Measurements from ENCODE around the gene RPL32. TPM values are rescaled to one million over a fixed set of nuclear protein-coding genes. Genes with fewer than 3 reads are reported as not detected.
"Not testable (repeated sequence)": the region's sequence is repeated elsewhere in the genome, so short reads cannot be mapped to it uniquely, and the experiment has no call there.

RPL32 gene
- total and polyA plus RNA-seq, 7 donors = 920 to 3,640 (median 1,772) TPM

DNA sequence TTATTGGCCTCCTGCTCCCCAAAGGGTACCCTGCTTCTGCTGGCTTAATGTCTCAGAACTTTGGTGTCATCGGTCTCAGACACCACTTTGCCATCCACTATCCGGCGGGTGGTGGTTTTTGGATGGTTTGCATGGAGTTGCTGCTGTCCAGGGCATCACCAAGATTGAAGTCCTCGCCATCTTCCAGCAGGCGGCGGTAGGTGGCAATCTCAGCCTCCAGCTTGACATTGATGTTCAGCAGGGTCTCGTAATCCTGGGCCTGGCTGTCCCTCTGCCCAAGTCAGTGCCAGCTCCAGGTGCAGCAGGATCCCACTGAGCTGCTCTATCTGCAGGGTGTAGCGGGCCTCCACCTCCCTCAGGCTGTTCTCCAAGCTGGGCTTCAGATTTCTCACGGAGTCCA, 54.0 kb downstream of the RPL32 start:
- TF ChIP-seq, protein P1, sequence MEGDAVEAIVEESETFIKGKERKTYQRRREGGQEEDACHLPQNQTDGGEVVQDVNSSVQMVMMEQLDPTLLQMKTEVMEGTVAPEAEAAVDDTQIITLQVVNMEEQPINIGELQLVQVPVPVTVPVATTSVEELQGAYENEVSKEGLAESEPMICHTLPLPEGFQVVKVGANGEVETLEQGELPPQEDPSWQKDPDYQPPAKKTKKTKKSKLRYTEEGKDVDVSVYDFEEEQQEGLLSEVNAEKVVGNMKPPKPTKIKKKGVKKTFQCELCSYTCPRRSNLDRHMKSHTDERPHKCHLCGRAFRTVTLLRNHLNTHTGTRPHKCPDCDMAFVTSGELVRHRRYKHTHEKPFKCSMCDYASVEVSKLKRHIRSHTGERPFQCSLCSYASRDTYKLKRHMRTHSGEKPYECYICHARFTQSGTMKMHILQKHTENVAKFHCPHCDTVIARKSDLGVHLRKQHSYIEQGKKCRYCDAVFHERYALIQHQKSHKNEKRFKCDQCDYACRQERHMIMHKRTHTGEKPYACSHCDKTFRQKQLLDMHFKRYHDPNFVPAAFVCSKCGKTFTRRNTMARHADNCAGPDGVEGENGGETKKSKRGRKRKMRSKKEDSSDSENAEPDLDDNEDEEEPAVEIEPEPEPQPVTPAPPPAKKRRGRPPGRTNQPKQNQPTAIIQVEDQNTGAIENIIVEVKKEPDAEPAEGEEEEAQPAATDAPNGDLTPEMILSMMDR (IDR thresholded peaks at IDR 0.05) = peak in 2 of 4 experiments; percentile 34 to 45
- peak in 2 of 4 donors; percentile 63 to 79 for TF ChIP-seq POLR2AphosphoS5 (IDR thresholded peaks at IDR 0.05)
- 55 to 70% methylated on average over 9 of the region's 9 CpGs for WGBS, 2 donors
- H3K27me3 ChIP-seq; H3K27ac ChIP-seq; H3K9me3 ChIP-seq; H3K36me3 ChIP-seq; intact Hi-C loops (cut with DNase I); H3K4me1 ChIP-seq; H3K4me3 ChIP-seq: not testable (repeated sequence)
- peak; percentile 83 for DNase-seq

DNA sequence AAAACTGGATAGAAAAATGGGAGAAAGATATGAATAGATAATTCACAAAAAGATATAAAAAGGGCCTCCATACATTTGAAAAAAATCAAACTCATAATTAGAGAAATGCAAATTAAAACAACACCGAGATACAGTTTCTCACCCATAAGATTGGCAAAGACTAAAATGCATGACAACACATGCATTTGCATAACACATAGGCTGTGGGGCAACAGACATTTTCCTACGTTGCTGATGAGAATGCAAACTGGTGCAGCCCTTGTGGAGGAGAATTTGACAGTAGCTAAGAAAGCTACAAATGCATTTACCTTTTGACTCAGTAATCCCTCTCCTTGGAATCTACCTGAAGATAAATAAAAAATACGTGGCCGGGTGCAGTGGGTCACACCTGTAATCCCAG, 56.3 kb downstream of the RPL32 start:
- H3K9me3 ChIP-seq = no peaks in the 10 kb centered on the region
- H3K36me3 ChIP-seq = no peaks in the 10 kb centered on the region
- H3K4me3 ChIP-seq = no peak overlapping the region
- H3K27me3 ChIP-seq = no peaks in the 10 kb centered on the region
- DNase-seq = no peak
- H3K4me1 ChIP-seq = peaks cover 0 to 5% (median 0%) of the 10 kb centered on the region in 4 donors
- intact Hi-C loops (cut with DNase I) = no loop called here
- TF ChIP-seq, protein P1 (IDR thresholded peaks at IDR 0.05) = no peak
- TF ChIP-seq POLR2A (IDR thresholded peaks at IDR 0.05) (no peak), EP300 (IDR thresholded peaks at IDR 0.05) (no peak), POLR2AphosphoS5 (IDR thresholded peaks at IDR 0.05) (no peak)
- 53 to 67% methylated on average over 4 of the region's 4 CpGs for WGBS, 2 donors
- H3K27ac ChIP-seq = no peak overlapping the region

Small RNA genes within 50 kb of the gene (small RNA-seq; reads per million reads assigned to genes)
- gene AC034198.1 = 0 reads per million in 3 donors

Other genes with a start within 250 kb of the RPL32 start
- gene RAF1, start 177.4 kb downstream of the RPL32 start, total RNA-seq = 100 to 1,000 TPM in 1 of 4 donors, 10 to 100 TPM in 3; 83.8 to 101 (median 95.1) TPM
- gene RAF1, start 177.4 kb downstream of the RPL32 start, polyA plus RNA-seq = 10 to 100 TPM; 45.0 to 62.0 (median 56.0) TPM
- gene TMEM40, start 82.3 kb downstream of the RPL32 start, total RNA-seq = not detected
- gene TMEM40, start 82.3 kb downstream of the RPL32 start, polyA plus RNA-seq = under 1 TPM in 2 of 3 donors, not detected in 1; 0.10 to 0.60 TPM
- gene CAND2, start 44.9 kb downstream of the RPL32 start, total RNA-seq = 10 to 100 TPM; 10.7 to 24.9 (median 14.6) TPM
- 1 to 10 TPM in 1 of 3 donors, under 1 TPM in 1, not detected in 1; 0.60 to 1.5 TPM for gene CAND2, start 44.9 kb downstream of the RPL32 start, polyA plus RNA-seq
- 10 to 100 TPM; 23.9 to 39.1 (median 26.2) TPM for gene IQSEC1, start 231.9 kb upstream of the RPL32 start, total RNA-seq
- gene IQSEC1, start 231.9 kb upstream of the RPL32 start, polyA plus RNA-seq = 10 to 100 TPM in 1 of 3 donors, 1 to 10 TPM in 2; 2.5 to 20.7 (median 4.2) TPM

Data from sigmoid colon (tissue), 7 donors.